ENCODE measurements around the gene LATS2.
A peak's percentile ranks its signal among the peaks of the same experiment; 100 is the strongest.
"Not testable (repeated sequence)": the region's sequence is repeated elsewhere in the genome, so short reads cannot be mapped to it uniquely, and the experiment has no call there.

LATS2 gene

GRCh38 chr13:20960663-20961309, 100.6 kb downstream of the LATS2 start:
- no peak for DNase-seq (ENCODE audit: low spot score)

DNA sequence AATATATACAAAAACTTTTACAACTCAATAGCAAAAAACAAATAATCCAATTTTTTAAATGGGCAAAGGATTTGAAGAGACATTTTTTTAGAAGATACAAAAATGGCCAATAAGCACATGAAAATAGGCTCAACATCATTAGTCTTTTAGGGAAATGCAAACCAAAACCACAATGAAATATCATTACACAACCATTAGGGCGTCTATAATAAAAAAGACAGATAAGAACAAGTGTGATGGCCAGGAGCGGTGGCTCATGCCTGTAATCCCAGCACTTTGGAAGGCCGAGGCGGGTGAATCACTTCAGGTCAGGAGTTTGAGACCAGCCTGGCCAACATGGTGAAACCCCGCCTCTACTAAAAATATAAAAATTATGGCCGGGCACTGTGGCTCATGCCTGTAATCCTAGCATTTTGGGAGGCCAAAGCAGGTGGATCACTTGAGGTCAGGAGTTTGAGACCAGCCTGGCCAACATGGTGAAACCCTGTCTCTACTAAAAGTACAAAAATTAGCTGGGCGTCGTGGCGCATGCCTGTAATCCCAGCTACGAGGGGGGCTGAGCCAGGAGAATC, 104.3 kb downstream of the LATS2 start:
- DNase-seq (ENCODE audit: low spot score): not testable (repeated sequence)

DNA sequence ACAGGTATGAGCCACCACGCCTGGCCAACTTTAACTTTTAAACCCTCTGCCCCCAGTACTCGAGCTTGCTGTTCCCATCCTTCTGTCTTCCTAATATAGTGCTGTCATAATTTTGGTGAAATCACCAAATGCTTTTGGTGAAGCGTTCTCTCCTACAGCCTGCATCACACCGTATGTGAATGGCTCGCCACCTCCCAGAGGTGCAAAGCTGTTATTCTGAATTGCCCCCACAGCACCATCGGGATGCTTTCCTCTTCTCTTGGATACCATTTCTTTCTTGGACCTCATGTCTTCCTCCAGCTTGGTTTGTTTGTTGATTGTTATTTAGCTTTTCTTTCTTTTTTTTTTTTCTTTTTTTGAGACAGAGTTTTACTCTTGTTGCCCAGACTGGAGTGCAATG, 105.9 kb downstream of the LATS2 start:
- no peak for DNase-seq (ENCODE audit: low spot score)

GRCh38 chr13:20953245-20953931, 108.0 kb downstream of the LATS2 start:
- DNase-seq (ENCODE audit: low spot score): no peak

DNA sequence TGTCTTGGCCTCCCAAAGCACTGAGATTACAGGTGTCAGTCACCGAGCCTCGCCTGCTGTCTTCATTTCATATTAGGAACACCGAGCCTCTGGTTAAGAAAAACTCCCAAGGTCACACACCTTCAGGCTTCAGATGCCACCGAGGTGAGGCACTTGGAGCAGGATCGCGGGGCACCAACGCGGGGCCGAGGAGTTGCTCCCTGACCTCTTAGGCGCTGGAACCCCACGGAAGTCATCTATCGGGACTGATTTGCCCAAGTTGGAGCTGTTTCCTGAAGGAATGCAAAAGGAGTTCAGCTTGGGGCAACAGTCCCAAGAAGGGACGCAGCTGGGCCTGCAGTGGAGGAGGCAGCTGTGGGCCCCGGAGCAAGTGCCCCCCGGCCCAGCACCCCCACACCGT, 108.5 kb downstream of the LATS2 start:
- DNase-seq (ENCODE audit: low spot score): no peak

DNA sequence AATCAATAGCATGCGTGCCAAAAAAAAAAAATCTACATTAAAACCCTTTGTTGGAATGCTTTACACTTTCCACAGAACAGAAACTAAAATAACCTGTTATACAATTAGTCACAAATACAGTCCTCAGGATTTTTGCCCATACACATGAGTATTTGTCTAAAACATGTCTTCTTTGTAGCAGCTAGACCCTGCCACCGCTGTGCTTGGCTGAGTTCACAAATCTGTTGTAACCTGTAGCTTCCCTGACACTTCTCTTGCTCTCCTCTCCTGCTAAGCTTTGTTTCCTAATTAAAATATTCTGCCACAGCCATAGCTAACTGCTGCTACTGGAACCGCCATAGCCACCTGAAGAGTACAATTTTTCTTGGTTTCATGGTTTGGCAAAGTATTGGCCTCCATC, 113.4 kb downstream of the LATS2 start:
- DNase-seq (ENCODE audit: low spot score): not testable (repeated sequence)

DNA sequence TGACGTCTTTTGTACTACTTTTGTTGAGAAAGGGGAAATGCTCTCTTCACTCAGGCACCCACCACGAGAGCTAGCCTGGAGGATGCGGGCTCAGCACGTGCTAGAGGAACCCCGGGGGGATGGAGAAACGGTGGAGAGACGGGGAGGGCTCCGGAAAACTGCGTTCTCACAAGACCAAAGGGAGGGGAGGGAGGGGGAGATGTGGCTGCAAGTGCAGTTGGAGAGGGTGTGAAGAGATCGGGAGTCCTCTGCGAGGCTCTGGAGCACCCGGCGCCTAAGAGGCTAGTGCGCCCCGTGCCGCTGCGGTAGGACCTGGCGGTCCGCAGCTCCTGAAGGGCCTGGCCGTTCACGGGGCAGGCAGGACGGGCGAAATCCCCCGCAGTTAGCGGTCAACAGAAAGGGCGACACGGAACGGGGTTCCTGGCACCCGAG, 115.4 kb downstream of the LATS2 start:
- peak; percentile 29 for DNase-seq (ENCODE audit: low spot score)

DNA sequence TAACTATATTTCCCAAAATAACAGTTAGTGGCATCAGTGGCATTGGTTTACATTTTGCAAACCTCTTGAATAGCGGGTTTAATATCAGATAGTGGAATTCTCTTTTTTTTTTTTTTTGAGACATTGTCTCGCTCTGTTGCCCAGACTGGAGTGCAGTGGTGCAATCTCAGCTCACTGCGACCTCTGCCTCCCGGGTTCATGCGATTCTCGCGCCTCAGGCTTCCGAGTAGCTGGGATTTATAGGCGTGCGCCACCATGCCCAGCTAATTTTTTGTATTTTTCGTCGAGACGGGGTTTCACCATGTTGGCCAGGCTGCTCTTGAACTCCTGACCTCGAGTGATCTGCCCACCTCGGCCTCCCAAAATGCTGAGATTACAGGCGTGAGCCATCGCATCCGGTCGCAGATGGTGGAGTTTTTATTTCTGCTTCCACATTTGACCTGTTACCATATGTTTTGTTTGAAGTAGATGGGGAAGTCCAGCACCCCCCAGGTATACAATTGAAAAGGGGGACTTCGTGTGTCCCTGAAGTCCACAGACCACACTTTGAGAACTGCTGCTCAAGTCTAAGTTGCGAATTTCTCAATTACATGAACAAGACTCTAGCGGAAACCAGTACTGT, 118.3 kb downstream of the LATS2 start:
- no peak for DNase-seq (ENCODE audit: low spot score)

DNA sequence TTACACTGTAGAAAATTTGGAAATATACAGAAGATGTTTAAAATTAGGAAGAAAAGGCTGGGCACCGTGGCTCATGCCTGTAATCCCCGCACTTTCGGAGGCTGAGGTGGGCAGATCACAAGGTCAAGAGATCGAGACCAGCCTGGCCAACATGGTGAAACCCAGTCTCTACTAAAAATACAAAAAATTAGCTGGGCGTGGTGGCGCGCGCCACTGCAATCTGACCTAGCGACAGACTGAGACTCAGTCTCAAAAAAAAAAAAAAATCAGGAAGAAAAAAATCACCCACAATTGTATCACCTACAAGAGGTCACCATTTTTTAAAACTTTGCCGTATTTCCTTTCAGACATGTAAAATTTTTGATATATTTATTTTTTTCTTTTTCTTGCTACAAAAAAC, 120.9 kb downstream of the LATS2 start:
- DNase-seq (ENCODE audit: low spot score): not testable (repeated sequence)

GRCh38 chr13:20940083-20940482, 121.3 kb downstream of the LATS2 start:
- no peak for DNase-seq (ENCODE audit: low spot score)

GRCh38 chr13:20939662-20940061, 121.7 kb downstream of the LATS2 start:
- DNase-seq (ENCODE audit: low spot score): no peak

- DNase-seq (ENCODE audit: low spot score): no peak
These were observed 123.1 kb downstream of the LATS2 start for GRCh38 chr13:20938302-20938701.

DNA sequence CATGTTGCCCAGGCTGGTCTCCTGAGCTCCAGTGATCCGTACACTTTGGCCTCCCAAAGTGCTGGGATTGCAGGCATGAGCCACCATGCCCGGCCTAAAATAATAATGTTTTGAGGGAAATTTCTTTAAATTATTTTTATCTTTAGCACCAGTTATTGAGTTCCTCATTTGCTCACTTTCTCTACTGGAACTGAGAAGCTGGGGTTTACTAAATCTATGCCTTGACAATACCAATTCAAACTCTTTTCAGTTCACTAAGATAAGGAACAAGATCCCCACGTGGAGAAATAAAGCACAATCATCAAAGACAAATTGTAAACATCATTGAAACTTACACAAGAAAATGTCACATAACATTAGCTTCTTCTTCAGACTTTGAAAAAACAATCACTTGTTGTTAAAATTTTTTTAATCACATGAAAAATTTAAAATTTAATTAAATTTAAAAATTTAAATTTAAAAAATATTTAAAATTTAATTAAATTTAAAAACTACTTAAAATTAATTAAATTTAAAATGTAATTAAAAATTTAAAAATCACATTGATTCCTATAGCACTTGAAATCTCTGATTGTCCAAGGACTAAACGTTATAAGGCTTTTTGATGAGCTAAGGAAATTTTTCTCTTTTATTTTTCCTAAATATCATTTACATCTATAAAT, 133.7 kb downstream of the LATS2 start:
- no peak for DNase-seq (ENCODE audit: low spot score)

- DNase-seq (ENCODE audit: low spot score): not testable (repeated sequence)
These were observed 136.0 kb downstream of the LATS2 start for GRCh38 chr13:20925395-20925790.

- DNase-seq (ENCODE audit: low spot score): peak; percentile 86
These were observed 136.5 kb downstream of the LATS2 start for GRCh38 chr13:20924758-20925394.

GRCh38 chr13:20923272-20923671, 138.1 kb downstream of the LATS2 start:
- no peak for DNase-seq (ENCODE audit: low spot score)

Data from pons (tissue), 1 donor.